SU-DHL-6 (cell line): Measurements from ENCODE around the gene PRXL2C.

ENCODE experiments used
- H2AFZ ChIP-seq: fragments of 200-600 bp; sonication (generic); 2 replicates; pipeline ENCODE4 v1.6.1; 2014; ENCODE audit warnings: low read depth, mild to moderate bottlenecking, moderate library complexity, mixed read lengths, antibody characterized with exemption, low read length; ENCODE audit not compliant: severe bottlenecking
- H3F3A ChIP-seq: fragments of 200-600 bp; shearing (Covaris generic); 2 replicates; pipeline ENCODE4 v1.6.0; 2016; ENCODE audit warnings: antibody characterized with exemption, mild to moderate bottlenecking; ENCODE audit not compliant: insufficient read depth
- H3K27ac ChIP-seq: fragments of 200-600 bp; sonication (generic); 2 replicates; pipeline ENCODE4 v1.5.1; 2016; ENCODE audit warnings: low read depth, mild to moderate bottlenecking, low read length, moderate library complexity, mixed read lengths
- H3K27me3 ChIP-seq: fragments of 200-600 bp; sonication (generic), shearing (Covaris generic); 2 replicates; pipeline ENCODE4 v1.6.0; 2014; ENCODE audit warnings: mild to moderate bottlenecking, low read length
- H3K36me3 ChIP-seq: fragments of 200-600 bp; sonication (generic); 2 replicates; pipeline ENCODE4 v1.6.1; 2014; ENCODE audit warnings: mild to moderate bottlenecking, low read length, mixed read lengths
- H3K4me2 ChIP-seq: fragments of 300-600, 200-600 bp; shearing (Covaris generic), sonication (generic); 2 replicates; pipeline ENCODE4 v1.6.0; 2014; ENCODE audit warnings: low read length, low read depth, mild to moderate bottlenecking; ENCODE audit not compliant: poor library complexity, severe bottlenecking
- H3K4me3 ChIP-seq: fragments of 200-600 bp; sonication (generic); 2 replicates; pipeline ENCODE4 v1.5.1; 2014; ENCODE audit warnings: antibody characterized with exemption, low read length, mild to moderate bottlenecking, mixed read lengths; ENCODE audit not compliant: insufficient read depth, poor library complexity, severe bottlenecking
- H3K79me2 ChIP-seq: fragments of 200-600 bp; sonication (generic); 2 replicates; pipeline ENCODE4 v1.6.1; 2014; ENCODE audit warnings: mild to moderate bottlenecking, low read length, moderate library complexity; ENCODE audit not compliant: insufficient read depth
- H3K9ac ChIP-seq: fragments of 200-600 bp; sonication (generic); 2 replicates; pipeline ENCODE4 v1.7.0; 2014; ENCODE audit warnings: mild to moderate bottlenecking, low read length
- H3K9me2 ChIP-seq: fragments of 200-600 bp; sonication (generic); replicated peaks from 2 replicates; pipeline ENCODE4 v1.6.1; 2014; ENCODE audit warnings: low read length; ENCODE audit not compliant: insufficient read depth
- H3K9me3 ChIP-seq: fragments of 200-600 bp; sonication (generic); 2 replicates; pipeline ENCODE4 v1.6.1; 2014; ENCODE audit warnings: low read length, mixed read lengths; ENCODE audit not compliant: insufficient read depth
- H4K20me1 ChIP-seq: fragments of 200-600 bp; sonication (generic); 2 replicates; pipeline ENCODE4 v1.6.1; 2014; ENCODE audit warnings: low read depth, mild to moderate bottlenecking, antibody characterized with exemption, low read length, moderate library complexity, mixed read lengths
- EZH2phosphoT487 ChIP-seq: fragments of 200-600 bp; sonication (generic), shearing (Covaris generic); conservative IDR thresholded peaks from 2 replicates; pipeline ENCODE4 v1.6.1; 2018; ENCODE audit warnings: mild to moderate bottlenecking, antibody characterized with exemption, low read length, moderate library complexity, mixed read lengths
- TF ChIP-seq, protein P1 (sequence below): fragments of 200-600 bp; sonication (generic); IDR thresholded peaks from one replicate; pipeline ENCODE4 v1.5.1; 2017; ENCODE audit warnings: antibody characterized with exemption, mild to moderate bottlenecking, low read length, moderate library complexity; ENCODE audit not compliant: insufficient read depth, poor library complexity, severe bottlenecking

Gene PRXL2C

DNA sequence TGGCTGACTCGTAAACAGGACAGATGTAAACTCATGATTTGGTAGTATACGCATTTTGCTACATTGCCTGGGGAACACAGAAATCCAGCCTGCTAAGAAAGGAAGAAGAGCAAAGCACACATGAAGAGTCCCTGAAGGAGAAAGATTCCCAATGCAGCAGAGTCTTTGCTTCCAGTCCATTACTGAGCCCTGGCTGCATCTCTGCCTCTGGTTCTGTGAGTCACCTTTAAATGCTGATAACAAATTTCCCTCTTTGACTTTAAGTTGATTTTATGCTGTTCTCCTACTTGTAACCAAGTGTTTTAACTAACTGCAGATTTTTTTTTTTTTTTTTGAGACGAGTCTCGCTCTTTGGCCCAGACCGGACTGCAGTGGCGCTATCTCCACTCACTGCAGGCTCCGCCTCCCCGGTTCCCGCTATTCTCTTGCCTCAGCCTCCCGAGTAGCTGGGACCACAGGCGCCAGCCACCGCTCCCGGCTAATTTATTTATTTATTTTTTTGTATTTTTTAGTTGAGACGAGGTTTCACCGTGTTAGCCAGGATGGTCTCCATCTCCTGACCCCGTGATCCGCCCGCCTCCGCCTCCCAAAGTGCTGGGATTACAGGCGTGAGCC, 8.5 kb upstream of the PRXL2C start:
- Histone ChIP-seq H3K9me3 (no peaks in the 10 kb centered on the region), H3K79me2 (no peaks in the 10 kb centered on the region), H3K9me2 (no peaks in the 10 kb centered on the region), H3K36me3 (no peaks in the 10 kb centered on the region), H4K20me1 (no peaks in the 10 kb centered on the region), H3K27me3 (no peaks in the 10 kb centered on the region), H3F3A (no peaks in the 10 kb centered on the region), H3K4me3 (no peak overlapping the region), H3K9ac (no peak overlapping the region), H3K27ac (no peak overlapping the region), H2AFZ (no peak overlapping the region), H3K4me2 (no peak overlapping the region)
- TF ChIP-seq, protein P1, sequence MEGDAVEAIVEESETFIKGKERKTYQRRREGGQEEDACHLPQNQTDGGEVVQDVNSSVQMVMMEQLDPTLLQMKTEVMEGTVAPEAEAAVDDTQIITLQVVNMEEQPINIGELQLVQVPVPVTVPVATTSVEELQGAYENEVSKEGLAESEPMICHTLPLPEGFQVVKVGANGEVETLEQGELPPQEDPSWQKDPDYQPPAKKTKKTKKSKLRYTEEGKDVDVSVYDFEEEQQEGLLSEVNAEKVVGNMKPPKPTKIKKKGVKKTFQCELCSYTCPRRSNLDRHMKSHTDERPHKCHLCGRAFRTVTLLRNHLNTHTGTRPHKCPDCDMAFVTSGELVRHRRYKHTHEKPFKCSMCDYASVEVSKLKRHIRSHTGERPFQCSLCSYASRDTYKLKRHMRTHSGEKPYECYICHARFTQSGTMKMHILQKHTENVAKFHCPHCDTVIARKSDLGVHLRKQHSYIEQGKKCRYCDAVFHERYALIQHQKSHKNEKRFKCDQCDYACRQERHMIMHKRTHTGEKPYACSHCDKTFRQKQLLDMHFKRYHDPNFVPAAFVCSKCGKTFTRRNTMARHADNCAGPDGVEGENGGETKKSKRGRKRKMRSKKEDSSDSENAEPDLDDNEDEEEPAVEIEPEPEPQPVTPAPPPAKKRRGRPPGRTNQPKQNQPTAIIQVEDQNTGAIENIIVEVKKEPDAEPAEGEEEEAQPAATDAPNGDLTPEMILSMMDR: no peak
- no peak for TF ChIP-seq EZH2phosphoT487

DNA sequence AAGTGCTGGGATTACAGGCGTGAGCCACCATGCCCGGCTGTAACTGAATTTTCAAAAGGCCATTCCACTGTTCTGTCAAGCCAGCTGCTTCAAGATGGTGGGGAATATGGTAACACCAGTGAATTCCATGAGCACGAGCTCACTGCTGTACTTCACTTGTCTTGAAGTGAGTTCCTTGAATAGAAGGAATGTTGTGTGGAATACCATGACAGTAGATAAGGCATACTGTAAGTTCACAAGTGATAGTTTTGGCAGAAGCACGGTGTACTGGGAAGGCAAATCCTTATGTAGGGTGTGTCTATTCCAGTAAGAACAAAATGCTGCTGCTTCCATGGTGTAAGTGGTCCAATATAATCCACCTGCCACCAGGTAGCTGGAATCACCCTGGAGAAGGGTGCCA, 6.6 kb upstream of the PRXL2C start:
- Histone ChIP-seq H3K4me2 (no peak overlapping the region), H3K79me2 (no peaks in the 10 kb centered on the region), H3K27me3 (no peaks in the 10 kb centered on the region), H4K20me1 (no peaks in the 10 kb centered on the region), H3K9ac (no peak overlapping the region), H3K9me3 (no peaks in the 10 kb centered on the region), H3K4me3 (no peak overlapping the region), H3K36me3 (no peaks in the 10 kb centered on the region), H3F3A (no peaks in the 10 kb centered on the region), H3K9me2 (no peaks in the 10 kb centered on the region), H2AFZ (no peak overlapping the region), H3K27ac (no peak overlapping the region)
- no peak for TF ChIP-seq EZH2phosphoT487
- TF ChIP-seq, protein P1: no peak

GRCh38 chr9:96660692-96661248, 5.7 kb upstream of the PRXL2C start:
- no peak for TF ChIP-seq EZH2phosphoT487
- TF ChIP-seq, protein P1: no peak
- Histone ChIP-seq H3K79me2 (no peaks in the 10 kb centered on the region), H3K27ac (no peak overlapping the region), H3K9ac (no peak overlapping the region), H3F3A (no peaks in the 10 kb centered on the region), H3K4me2 (no peak overlapping the region), H3K9me2 (no peaks in the 10 kb centered on the region), H3K27me3 (no peaks in the 10 kb centered on the region), H2AFZ (no peak overlapping the region), H4K20me1 (no peaks in the 10 kb centered on the region), H3K36me3 (no peaks in the 10 kb centered on the region), H3K9me3 (no peaks in the 10 kb centered on the region), H3K4me3 (no peak overlapping the region)
